ENCODE data around the gene KIF9.
"Not testable (repeated sequence)": the region's sequence is repeated elsewhere in the genome, so short reads cannot be mapped to it uniquely, and the experiment has no call there.

KIF9 gene

DNA sequence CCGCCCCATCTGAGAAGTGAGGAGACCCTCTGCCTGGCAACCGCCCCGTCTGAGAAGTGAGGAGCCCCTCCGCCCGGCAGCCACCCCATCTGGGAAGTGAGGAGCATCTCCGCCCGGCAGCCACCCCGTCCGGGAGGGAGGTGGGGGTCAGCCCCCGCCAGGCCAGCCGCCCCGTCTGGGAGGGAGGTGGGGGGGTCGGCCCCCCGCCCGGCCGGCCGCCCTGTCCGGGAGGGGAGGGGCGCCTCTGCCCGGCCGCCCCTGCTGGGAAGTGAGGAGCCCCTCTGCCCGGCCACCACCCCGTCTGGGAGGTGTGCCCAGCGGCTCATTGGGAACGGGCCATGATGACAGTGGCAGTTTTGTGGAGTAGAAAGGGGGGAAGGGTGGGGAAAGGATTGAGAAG is 26.3 kb downstream of the KIF9 start:
- not testable (repeated sequence) for DNase-seq (ENCODE audit: low read depth in 2 of 3, low spot score in 2 of 3)

DNA sequence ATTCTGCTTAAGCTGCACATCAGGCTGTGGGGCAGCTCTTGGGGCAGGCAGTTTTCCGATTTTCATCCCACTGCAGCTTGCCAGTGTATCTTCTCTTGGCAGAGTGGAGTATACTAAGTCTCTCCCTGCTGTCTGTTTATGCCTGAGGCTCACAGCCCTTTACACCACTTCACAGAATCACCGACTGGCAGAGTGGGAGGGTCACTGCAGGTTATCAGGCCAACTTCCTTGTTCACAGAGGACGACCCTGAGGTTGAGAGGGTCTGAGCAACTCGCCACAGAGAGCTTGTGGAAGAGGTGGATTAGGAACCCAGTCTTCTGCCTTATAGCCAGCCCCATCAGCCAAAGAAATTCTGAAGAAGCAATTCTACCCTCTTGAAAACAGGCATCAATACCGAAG is 30.9 kb downstream of the KIF9 start:
- DNase-seq (ENCODE audit: low read depth in 2 of 3, low spot score in 2 of 3) = no peak

DNA sequence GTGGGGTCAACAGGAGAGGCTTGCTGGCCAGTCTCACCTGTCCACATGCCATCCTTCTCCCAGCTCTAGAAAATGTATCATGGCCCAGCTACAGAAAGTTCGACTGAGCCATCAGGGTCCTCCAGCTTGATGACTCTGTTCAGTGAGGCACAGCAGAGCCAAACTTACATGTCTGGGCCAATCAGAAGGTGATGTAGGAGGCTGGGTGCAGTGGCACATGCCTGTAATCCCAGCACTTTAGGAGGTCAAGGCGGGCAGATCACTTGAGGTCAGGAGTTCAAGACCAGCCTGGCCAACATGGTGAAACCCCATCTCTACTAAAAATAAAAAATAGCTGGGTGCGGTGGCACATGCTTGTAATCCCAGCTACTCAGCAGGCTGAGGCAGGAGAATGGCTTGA is 31.5 kb downstream of the KIF9 start:
- not testable (repeated sequence) for DNase-seq (ENCODE audit: low read depth in 2 of 3, low spot score in 2 of 3)

GRCh38 chr3:47250309-47251060 is 32.1 kb downstream of the KIF9 start:
- no peak for DNase-seq (ENCODE audit: low read depth in 2 of 3, low spot score in 2 of 3)

GRCh38 chr3:47247131-47248064 is 35.2 kb downstream of the KIF9 start:
- DNase-seq (ENCODE audit: low read depth in 2 of 3, low spot score in 2 of 3) = no peak

GRCh38 chr3:47245271-47245670 is 37.3 kb downstream of the KIF9 start:
- DNase-seq (ENCODE audit: low read depth in 2 of 3, low spot score in 2 of 3) = no peak

GRCh38 chr3:47244531-47245100 is 38.0 kb downstream of the KIF9 start:
- DNase-seq (ENCODE audit: low read depth in 2 of 3, low spot score in 2 of 3) = no peak

DNA sequence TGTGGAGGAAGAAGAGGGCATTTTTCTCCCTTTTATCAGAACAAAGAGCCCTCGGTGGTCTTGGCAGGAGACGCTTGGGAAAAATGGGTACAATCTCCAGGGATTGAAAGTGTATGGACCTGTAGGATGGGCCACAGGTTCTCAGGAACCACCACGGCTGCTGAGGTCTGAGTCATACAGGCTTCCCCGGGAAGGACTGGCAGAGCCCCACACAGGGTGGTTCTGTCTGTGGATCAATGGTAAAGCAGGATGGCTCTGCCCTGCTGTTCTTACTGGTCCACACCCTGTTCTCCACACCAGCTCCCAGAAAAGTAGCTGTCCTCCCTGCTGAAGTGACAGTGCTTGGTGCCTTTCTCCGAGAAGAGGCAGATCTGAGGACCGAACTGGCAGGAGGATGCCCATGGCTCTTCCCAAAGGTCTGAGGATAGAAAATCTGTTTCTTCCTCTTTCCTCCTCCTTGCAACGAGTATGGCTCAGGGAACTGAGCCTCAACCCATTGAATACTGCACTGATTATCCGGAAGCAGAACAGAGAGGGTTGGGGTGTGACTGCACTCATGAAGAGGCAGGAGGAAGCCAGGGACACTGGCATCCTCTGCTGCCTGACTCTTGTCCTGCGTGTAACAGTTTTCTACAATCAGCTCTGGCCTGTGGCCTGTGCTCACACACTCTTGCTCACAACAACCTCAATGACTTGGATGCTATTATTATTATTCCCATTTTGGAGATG is 39.0 kb downstream of the KIF9 start:
- DNase-seq (ENCODE audit: low read depth in 2 of 3, low spot score in 2 of 3) = no peak

- DNase-seq (ENCODE audit: low read depth in 2 of 3, low spot score in 2 of 3) = no peak
These were observed 42.7 kb downstream of the KIF9 start for GRCh38 chr3:47239929-47240328.

DNA sequence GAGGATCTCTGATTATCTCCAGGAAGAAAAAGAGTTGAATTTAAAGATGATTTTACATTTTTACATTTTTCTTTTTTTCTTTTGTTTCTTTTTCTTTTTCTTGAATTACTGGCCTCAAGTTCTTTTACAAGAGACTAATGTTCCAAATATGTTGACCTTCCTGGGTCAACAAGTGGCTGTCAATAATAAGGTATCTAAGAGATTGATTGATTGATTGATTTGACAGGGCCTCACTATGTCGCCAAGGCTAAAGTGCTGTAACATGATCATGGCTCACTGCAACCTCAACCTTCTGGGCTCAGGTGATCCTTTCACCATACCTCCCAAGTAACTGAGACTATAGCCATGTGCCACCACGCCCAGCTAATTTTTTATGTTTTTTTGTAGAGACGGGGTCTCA is 44.6 kb downstream of the KIF9 start:
- DNase-seq (ENCODE audit: low read depth in 2 of 3, low spot score in 2 of 3) = no peak

DNA sequence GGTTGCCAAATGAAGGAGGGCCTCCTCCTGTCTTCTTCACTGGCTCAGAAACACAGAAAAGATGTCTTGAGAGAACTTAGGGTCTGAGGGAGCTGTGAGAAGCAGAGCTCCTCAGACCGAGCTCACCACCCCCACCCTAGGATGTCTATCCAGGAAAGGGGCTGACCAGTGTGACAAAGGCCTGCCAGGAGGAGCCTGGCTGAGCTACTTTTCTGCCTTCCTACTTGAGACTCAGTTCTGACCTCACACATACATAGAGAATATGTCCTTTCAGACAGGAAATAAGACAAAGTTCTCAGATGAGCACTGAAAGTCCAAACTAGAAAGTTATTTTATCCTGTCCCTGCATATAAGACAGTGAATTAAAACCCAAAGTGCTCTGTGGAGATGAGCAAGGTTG is 54.5 kb downstream of the KIF9 start:
- DNase-seq (ENCODE audit: low read depth in 2 of 3, low spot score in 2 of 3) = no peak

GRCh38 chr3:47227678-47228077 is 54.9 kb downstream of the KIF9 start:
- no peak for DNase-seq (ENCODE audit: low read depth in 2 of 3, low spot score in 2 of 3)

- no peak for DNase-seq (ENCODE audit: low read depth in 2 of 3, low spot score in 2 of 3)
These were observed 57.2 kb downstream of the KIF9 start for GRCh38 chr3:47225310-47225906.

DNA sequence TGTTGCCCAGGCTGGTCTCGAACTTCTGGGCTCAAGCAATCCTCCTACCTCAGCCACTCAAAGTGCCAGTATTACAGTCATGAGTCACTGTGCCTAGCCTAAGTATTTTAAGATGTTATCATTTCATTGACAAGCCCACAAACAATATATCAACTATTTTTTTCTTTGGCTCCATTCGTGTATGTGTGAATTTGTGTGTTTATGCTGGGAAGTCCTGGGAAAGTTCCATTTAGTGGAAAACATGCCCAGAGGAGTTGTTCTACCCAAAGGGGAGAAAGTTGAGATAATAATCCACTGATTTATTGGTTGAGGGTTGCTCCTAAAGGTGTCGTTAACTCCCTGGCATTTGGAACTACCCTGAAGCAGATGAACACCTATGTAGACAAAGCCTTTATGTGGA is 58.8 kb downstream of the KIF9 start:
- no peak for DNase-seq (ENCODE audit: low read depth in 2 of 3, low spot score in 2 of 3)

DNA sequence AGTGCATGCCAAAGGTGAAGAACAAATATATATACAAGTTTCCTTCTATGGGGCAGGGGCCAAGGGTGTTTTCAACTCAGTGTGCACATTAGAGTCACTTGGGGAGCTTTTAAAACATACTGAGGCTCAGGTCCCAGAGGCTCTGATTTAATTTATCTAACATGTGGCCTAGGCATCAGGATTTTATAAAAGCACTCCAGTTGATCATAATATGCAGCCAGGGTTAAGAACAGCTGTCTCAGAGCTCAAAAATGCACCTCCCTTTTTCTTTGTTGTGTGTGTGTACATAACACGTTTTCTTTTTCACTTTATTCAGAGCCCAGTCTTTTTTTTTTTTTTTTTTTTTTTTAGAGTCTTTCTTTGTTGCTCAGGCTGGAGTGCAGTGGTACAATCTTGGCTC is 60.8 kb downstream of the KIF9 start:
- DNase-seq (ENCODE audit: low read depth in 2 of 3, low spot score in 2 of 3) = no peak

- DNase-seq (ENCODE audit: low read depth in 2 of 3, low spot score in 2 of 3) = no peak
These were observed 71.7 kb downstream of the KIF9 start for GRCh38 chr3:47210863-47211405.

DNA sequence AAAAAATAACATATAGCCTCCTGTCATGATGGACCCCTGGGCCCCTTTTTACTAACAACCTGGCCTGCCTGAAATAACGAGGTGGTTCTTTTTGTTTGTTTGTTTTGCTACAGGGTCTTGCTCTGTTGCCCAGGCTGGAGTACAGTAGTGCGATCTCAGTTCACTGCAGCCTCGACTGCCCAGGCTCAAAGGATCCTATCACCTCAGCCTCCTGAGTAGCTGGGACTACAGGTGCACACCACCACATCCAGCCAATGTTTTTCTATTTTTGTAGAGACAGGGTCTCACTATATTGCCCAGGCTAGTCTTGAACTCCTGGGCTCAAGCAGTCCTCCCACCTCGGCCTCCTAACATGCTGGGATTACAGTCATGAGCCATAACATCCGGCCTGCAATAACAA is 76.6 kb downstream of the KIF9 start:
- DNase-seq (ENCODE audit: low read depth in 2 of 3, low spot score in 2 of 3) = not testable (repeated sequence)

GRCh38 chr3:47204875-47205274 is 77.7 kb downstream of the KIF9 start:
- DNase-seq (ENCODE audit: low read depth in 2 of 3, low spot score in 2 of 3) = no peak

DNA sequence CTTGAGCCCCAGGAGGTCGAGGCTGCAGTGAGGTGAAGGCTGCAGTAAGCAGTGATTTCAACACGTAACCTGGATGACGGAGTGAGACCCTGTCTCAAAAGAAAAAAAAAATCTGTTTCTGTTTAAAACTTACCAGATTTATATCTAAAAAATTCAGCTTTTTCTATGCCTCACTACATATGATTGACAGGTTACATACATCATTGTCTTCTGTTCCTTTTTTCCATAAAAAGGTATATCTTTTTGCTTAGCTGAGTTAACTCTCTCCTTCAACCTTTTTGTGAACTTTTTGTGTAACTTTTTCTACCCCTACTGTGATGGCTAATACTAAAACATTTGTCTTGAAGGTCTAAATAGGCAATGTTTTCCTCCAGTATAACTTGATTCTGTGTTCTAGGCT is 80.1 kb downstream of the KIF9 start:
- no peak for DNase-seq (ENCODE audit: low read depth in 2 of 3, low spot score in 2 of 3)

GRCh38 chr3:47197287-47197686 is 85.3 kb downstream of the KIF9 start:
- no peak for DNase-seq (ENCODE audit: low read depth in 2 of 3, low spot score in 2 of 3)

DNA sequence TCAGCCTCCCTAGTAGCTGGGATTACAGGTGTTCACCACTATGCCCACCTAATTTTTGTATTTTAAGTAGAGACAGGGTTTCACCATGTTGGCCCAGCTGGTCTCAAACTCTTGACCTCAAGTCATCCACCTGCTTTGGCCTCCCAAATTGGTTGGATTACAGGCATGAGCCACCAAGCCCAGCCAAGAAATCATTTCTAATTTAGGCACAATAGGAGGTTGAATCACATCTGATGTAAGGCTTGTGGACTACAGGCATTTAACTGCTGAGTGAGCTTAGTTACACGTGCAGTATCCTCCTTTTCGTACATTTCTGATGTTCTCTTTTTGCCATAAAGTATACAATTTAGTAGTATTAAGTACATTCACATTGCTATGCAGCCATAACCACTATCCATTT is 87.6 kb downstream of the KIF9 start:
- DNase-seq (ENCODE audit: low read depth in 2 of 3, low spot score in 2 of 3) = no peak
